Measurements from ENCODE around the gene TRABD2B. TPM values are rescaled to one million over a fixed set of nuclear protein-coding genes. Genes with fewer than 3 reads are reported as not detected.

Gene TRABD2B
- total and polyA plus RNA-seq, 2 donors (not counting 1 experiment from before 2014, with no cell fraction given) = under 0.01 TPM; not detected in 1

DNA sequence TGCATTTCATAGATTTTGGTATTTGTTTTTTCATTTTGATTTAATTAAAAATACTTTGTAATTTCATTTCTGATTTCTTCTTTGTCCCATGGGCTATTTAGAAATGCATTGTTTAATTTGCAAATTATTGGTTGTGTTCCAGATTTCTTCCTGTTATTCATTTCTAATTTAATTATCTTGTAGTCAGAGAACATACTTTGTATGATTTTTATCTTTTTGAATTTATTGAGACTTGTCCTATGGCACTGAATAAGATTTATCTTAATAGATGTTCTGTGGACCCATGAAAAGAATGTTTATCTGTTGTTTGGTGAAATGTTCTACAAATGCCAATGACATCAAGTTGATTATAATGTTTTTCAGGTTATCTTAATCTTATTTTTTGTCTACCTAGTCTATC lies 16.1 kb upstream of the TRABD2B start:
- H3K27ac ChIP-seq (ENCODE audit: insufficient read depth, low read length) = no peak overlapping the region
- no peaks in the 10 kb centered on the region for H3K27me3 ChIP-seq (ENCODE audit: control insufficient read depth, insufficient read depth, low read length)
- no peaks in the 10 kb centered on the region for H3K36me3 ChIP-seq (ENCODE audit: control insufficient read depth, insufficient read depth, low read length)
- H3K9ac ChIP-seq (ENCODE audit: insufficient read depth, low read length) = no peak overlapping the region
- no peaks in the 10 kb centered on the region for H3K79me2 ChIP-seq (ENCODE audit: control insufficient read depth, insufficient read depth, low read length)
- H4K20me1 ChIP-seq (ENCODE audit: control insufficient read depth, extremely low read depth, insufficient read depth, low read length) = no peaks in the 10 kb centered on the region
- H3K9me3 ChIP-seq (ENCODE audit: control insufficient read depth, insufficient read depth, low read depth, low read length) = no peaks in the 10 kb centered on the region
- no peak for DNase-seq (ENCODE audit: low read depth in 2 of 2)
- H2AFZ ChIP-seq (ENCODE audit: low read length) = no peak overlapping the region
- no peaks in the 10 kb centered on the region for H3K4me1 ChIP-seq (ENCODE audit: control insufficient read depth, extremely low read depth, insufficient read depth, low read length)
- TF ChIP-seq, protein P1, sequence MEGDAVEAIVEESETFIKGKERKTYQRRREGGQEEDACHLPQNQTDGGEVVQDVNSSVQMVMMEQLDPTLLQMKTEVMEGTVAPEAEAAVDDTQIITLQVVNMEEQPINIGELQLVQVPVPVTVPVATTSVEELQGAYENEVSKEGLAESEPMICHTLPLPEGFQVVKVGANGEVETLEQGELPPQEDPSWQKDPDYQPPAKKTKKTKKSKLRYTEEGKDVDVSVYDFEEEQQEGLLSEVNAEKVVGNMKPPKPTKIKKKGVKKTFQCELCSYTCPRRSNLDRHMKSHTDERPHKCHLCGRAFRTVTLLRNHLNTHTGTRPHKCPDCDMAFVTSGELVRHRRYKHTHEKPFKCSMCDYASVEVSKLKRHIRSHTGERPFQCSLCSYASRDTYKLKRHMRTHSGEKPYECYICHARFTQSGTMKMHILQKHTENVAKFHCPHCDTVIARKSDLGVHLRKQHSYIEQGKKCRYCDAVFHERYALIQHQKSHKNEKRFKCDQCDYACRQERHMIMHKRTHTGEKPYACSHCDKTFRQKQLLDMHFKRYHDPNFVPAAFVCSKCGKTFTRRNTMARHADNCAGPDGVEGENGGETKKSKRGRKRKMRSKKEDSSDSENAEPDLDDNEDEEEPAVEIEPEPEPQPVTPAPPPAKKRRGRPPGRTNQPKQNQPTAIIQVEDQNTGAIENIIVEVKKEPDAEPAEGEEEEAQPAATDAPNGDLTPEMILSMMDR (conservative IDR thresholded peaks at IDR 0.05 in 1 of 2, IDR thresholded peaks at IDR 0.05 in 1 of 2; ENCODE audit: low read depth in 1 of 2, low read length in 2 of 2) = no peak
- no peak for TF ChIP-seq EZH2 (IDR thresholded peaks at IDR 0.05; ENCODE audit: low read length, missing control alignments)
- no peak overlapping the region for H3K4me2 ChIP-seq (ENCODE audit: extremely low read depth, insufficient read depth, low read length)
- H3K4me3 ChIP-seq (replicated peaks in 1 of 4; ENCODE audit: control extremely low read depth in 1 of 4, insufficient read depth in 1 of 4, low read depth in 3 of 4, low read length in 4 of 4) = no peak overlapping the region

DNA sequence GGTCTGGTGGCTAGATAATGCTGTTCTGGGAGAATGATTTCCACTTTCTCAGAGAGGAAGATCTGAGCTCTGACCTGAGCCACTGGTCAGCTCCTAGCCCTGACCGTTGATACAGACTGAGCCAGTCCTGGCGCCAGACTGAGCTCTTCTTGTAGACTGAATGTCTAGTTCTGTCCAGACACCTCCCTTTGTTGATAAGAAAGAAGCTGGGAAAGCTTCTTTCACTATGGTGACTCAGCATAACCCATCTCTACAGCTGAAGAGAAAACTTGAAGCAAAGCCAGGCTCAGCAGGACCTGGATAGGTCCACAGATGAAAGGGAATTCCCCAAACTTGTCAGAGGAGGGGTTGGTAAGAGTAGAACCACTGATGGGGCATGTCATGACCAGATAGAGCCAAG lies 9.9 kb upstream of the TRABD2B start:
- Histone ChIP-seq H2AFZ (ENCODE audit: low read length) (no peak overlapping the region), H3K27me3 (ENCODE audit: control insufficient read depth, insufficient read depth, low read length) (peaks cover 4% of the 10 kb centered on the region), H3K79me2 (ENCODE audit: control insufficient read depth, insufficient read depth, low read length) (no peaks in the 10 kb centered on the region), H3K9me3 (ENCODE audit: control insufficient read depth, insufficient read depth, low read depth, low read length) (no peaks in the 10 kb centered on the region), H3K27ac (ENCODE audit: insufficient read depth, low read length) (no peak overlapping the region), H3K4me1 (ENCODE audit: control insufficient read depth, extremely low read depth, insufficient read depth, low read length) (no peaks in the 10 kb centered on the region), H3K4me3 (replicated peaks in 1 of 4; ENCODE audit: control extremely low read depth in 1 of 4, insufficient read depth in 1 of 4, low read depth in 3 of 4, low read length in 4 of 4) (no peak overlapping the region), H3K9ac (ENCODE audit: insufficient read depth, low read length) (no peak overlapping the region), H3K4me2 (ENCODE audit: extremely low read depth, insufficient read depth, low read length) (no peak overlapping the region), H3K36me3 (ENCODE audit: control insufficient read depth, insufficient read depth, low read length) (no peaks in the 10 kb centered on the region), H4K20me1 (ENCODE audit: control insufficient read depth, extremely low read depth, insufficient read depth, low read length) (no peaks in the 10 kb centered on the region)
- DNase-seq (ENCODE audit: low read depth in 2 of 2) = peak; percentile 14 to 18
- no peak for TF ChIP-seq EZH2 (IDR thresholded peaks at IDR 0.05; ENCODE audit: low read length, missing control alignments)
- TF ChIP-seq, protein P1 (conservative IDR thresholded peaks at IDR 0.05 in 1 of 2, IDR thresholded peaks at IDR 0.05 in 1 of 2; ENCODE audit: low read depth in 1 of 2, low read length in 2 of 2) = no peak

DNA sequence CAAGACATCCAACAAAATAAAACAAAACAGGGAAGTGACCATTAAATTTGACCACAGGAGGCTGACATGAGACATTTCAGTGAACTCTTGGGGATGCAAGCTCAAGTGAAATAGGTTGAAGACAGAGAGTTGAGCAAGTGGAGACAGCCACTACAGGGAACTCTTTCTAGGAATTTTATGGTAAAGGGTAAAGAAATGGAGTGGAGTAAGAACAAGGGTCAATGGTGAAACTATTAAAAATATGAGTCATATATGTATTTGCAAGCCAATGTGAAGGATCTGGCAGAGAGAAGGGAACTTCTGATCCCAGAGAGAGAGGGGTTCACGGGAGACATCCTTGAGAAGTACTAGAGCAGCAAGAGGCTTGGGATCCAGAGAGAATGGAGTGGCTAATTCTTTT lies 9.1 kb upstream of the TRABD2B start:
- H3K9ac ChIP-seq (ENCODE audit: insufficient read depth, low read length) = no peak overlapping the region
- no peak overlapping the region for H3K4me2 ChIP-seq (ENCODE audit: extremely low read depth, insufficient read depth, low read length)
- H3K27ac ChIP-seq (ENCODE audit: insufficient read depth, low read length) = no peak overlapping the region
- no peaks in the 10 kb centered on the region for H3K9me3 ChIP-seq (ENCODE audit: control insufficient read depth, insufficient read depth, low read depth, low read length)
- no peaks in the 10 kb centered on the region for H3K36me3 ChIP-seq (ENCODE audit: control insufficient read depth, insufficient read depth, low read length)
- H2AFZ ChIP-seq (ENCODE audit: low read length) = no peak overlapping the region
- peak in 1 of 2 donors; percentile 24 for DNase-seq (ENCODE audit: low read depth in 2 of 2)
- no peak overlapping the region for H3K4me3 ChIP-seq (replicated peaks in 1 of 4; ENCODE audit: control extremely low read depth in 1 of 4, insufficient read depth in 1 of 4, low read depth in 3 of 4, low read length in 4 of 4)
- no peaks in the 10 kb centered on the region for H3K4me1 ChIP-seq (ENCODE audit: control insufficient read depth, extremely low read depth, insufficient read depth, low read length)
- no peaks in the 10 kb centered on the region for H4K20me1 ChIP-seq (ENCODE audit: control insufficient read depth, extremely low read depth, insufficient read depth, low read length)
- peaks cover 4% of the 10 kb centered on the region for H3K27me3 ChIP-seq (ENCODE audit: control insufficient read depth, insufficient read depth, low read length)
- TF ChIP-seq EZH2 (IDR thresholded peaks at IDR 0.05; ENCODE audit: low read length, missing control alignments) = no peak
- H3K79me2 ChIP-seq (ENCODE audit: control insufficient read depth, insufficient read depth, low read length) = no peaks in the 10 kb centered on the region
